NCI-H128 (cell line): ENCODE data around the gene ILDR2.
A peak's percentile ranks its signal among the peaks of the same experiment; 100 is the strongest.

Experiments
- DNase-seq: peaks from one replicate; lab custom pipeline; 2025; ENCODE audit not compliant: unreplicated experiment; lab: John Stamatoyannopoulos, UW

Gene ILDR2, protein sequence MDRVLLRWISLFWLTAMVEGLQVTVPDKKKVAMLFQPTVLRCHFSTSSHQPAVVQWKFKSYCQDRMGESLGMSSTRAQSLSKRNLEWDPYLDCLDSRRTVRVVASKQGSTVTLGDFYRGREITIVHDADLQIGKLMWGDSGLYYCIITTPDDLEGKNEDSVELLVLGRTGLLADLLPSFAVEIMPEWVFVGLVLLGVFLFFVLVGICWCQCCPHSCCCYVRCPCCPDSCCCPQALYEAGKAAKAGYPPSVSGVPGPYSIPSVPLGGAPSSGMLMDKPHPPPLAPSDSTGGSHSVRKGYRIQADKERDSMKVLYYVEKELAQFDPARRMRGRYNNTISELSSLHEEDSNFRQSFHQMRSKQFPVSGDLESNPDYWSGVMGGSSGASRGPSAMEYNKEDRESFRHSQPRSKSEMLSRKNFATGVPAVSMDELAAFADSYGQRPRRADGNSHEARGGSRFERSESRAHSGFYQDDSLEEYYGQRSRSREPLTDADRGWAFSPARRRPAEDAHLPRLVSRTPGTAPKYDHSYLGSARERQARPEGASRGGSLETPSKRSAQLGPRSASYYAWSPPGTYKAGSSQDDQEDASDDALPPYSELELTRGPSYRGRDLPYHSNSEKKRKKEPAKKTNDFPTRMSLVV

DNA sequence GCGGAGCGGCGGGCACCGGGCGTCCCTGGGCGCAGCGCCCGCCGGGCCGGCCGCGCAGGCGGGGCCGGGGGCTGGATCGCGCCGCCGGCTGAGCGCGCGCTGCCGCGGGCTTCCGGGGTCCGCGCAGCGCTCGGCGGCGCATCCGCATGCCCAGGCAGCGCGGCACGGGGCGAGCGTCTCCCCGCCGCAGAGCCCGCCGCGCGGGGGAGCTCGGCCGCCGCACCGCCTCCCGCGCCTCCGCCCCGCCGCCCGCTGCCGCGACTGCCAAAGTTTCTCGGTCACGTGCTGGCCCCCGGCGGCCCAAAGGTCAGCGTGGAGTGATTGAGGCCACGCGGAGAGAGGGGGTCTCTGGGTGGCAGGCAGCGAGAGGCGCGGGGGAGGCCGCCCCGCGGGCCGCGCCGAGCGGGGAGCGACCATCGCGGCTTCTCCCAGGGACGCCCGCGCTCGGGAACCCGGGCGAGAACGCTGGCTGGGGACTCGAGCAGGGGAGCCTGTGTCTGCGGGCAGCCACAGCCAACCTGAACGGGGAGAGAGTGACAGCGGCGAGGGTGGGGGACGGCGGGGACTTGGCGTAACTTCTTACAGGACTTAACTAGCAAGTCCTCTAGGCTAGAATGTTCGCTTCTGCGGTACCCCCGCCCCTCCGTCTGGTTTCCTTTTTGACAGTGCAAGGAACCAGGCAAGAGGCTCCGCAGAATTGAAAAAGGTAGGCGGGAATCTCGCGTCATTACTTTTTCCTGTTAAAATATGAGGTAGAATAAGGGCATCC is at the start of gene ILDR2:
ILDR2 (minus strand) TSS at position 180 of the 769 bp plus-strand sequence. CDS start 272 bp downstream, outside the sequence.
- DNase-seq, result no peak

- DNase-seq, result no peak
Measured at GRCh38 chr1:167022384-167022783, 47.0 kb upstream of the ILDR2 start.

- no peak for DNase-seq
Measured at GRCh38 chr1:167016100-167016750, 40.9 kb upstream of the ILDR2 start.

DNA sequence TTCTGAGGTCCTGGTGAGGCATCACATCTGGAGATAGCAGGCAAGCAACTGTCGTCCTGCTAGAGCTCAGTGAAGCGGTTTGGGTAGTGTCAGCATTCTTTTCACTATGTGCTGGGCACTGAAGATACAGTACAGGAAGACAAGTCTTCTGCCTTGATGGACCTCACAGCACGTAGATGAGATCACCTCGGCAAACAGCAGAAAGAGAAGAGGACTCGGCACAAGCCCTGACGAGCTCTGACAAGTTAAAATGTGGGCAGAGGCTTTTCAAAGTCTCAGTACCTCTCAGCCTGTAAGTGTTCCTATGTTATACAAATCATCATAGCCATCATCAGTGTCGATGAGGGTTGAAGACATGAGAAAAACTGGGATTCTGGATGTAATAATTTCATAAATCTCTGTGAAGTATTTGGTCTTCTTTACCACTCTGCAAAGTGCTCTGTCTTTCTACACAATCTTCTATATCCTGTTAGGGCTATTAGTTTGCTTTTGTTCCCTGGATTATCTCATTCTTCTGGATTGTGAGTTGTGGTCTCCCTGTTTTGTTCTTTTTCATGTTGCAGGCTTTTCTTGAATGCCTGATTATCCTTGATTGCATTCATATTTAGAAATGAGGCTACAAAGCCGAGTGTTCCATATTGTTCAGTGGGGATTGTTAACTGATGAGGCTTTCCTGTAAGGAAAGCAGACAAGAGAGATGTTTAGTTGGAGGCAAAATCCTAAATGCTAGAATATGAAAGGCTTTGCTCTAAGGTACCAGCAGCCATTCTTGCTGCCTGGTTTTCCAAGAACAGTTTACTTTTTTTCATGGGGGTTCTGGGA is 38.0 kb upstream of the ILDR2 start:
- no peak for DNase-seq

DNA sequence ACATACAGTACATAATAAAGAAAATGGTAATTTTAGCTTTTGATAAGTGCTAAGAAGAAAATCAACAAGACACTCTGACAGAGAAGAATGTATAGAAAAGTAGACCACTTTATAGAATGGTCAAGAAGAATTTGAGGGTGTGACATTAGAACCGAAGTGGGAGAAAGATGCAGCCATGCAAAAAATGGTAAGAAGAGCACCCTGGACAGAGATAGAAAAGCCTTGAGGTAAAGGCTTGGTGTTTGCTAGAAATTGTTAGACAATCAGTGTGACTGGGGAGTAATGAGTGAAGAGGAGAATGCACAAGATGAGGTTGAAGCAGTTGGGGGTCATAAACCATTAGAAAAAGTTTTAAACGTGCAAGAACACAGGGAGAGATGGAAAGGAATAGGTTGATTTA is 37.2 kb upstream of the ILDR2 start:
- no peak for DNase-seq

DNA sequence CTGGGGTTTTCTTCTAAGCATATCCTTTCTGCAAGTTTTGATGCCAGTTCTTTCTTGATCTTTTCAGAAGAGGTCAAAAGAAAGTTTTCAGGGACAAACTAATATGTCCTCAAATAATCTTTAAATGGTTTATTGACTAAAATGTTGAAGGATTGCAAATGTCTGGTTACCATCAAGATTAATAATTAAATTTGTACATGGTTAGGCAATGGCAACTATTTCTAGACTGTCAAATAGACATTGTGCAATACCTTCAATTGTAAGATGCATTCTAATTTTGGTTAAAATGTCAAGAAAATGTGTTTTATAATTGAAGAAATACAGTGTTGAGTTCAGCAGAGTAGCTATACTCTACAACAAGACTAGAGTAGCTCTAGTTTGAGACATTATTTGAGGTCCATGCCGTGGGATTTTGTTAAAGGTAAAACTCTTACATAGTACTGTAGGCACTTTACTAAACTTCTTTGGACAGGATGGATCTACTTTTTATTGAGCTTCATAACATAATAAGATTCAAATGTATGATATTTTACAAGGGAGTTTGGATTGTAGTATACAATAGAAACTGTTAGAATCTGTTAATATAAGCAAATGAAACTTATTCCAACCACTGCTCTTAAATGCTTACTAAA is 36.3 kb upstream of the ILDR2 start:
- DNase-seq, result no peak

DNA sequence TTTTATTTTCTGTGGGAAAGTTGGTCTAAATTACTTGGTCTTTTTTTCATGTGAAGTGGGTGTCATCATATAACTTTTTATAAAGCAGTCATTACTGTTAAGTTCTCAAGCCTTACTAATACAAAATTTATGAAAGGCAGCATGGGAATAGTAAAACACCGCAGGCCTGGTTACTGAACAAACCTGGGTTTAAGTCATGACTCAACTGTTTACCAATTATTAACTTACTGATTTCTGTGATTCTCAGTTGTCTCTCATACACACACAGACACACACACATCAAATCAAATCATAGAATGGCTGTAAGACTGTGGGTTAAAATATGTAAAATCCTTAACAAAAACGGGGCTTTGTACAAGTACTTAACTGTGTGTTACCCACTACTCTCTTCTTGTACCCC is 28.4 kb upstream of the ILDR2 start:
- no peak for DNase-seq

- no peak for DNase-seq
Measured at GRCh38 chr1:167002354-167002753, 27.0 kb upstream of the ILDR2 start.

GRCh38 chr1:167000546-167000945 is 25.2 kb upstream of the ILDR2 start:
- DNase-seq, result no peak

GRCh38 chr1:166999500-167000055 is 24.2 kb upstream of the ILDR2 start:
- DNase-seq, result no peak

DNA sequence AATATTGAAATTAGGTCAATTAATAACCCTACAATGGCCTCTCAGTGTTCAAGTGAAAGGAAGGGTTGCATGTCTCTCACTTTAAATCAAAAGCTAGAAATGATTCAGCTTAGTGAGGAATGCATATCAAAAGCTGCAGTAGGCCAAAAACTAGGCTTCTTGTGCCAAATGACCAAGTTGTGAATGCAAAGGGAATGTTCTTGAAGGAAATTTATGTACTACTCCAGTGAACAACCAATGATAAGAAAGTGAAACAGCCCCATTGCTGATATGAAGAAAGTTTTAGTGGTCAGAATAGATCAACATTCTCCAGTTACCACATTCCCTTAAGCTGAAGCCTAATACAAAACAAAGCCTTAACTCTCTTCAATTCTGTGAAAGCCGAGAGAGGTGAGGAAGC is 23.7 kb upstream of the ILDR2 start:
- DNase-seq, result no peak

GRCh38 chr1:166988974-166989515 is 13.7 kb upstream of the ILDR2 start, which contains the start of gene MAEL:
TSS of gene MAEL (plus strand) at chr1:166989280. CDS start at chr1:166989353, 73 bp downstream.
- DNase-seq, result no peak

DNA sequence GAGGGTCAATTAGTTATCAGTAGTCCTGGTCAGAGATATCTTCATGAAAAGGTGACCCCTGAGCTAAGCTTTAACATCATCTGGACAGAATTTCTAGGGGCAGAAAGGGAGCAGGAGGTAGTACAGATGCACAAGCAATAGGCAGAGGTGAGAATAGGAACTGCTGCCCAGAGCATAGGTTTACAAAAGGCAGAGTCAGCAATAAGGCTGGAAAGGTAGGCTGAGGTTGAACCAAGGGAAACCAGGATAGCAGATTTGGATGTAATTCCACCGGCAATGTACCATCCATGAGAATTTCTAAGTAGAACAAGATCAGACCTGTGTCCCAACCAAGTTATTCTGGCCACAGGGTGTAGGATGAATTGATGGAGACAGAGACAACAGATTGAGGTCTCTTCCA is 6.2 kb upstream of the ILDR2 start:
- DNase-seq, result no peak

- no peak for DNase-seq
Measured at GRCh38 chr1:166980818-166981217, 5.5 kb upstream of the ILDR2 start.

DNA sequence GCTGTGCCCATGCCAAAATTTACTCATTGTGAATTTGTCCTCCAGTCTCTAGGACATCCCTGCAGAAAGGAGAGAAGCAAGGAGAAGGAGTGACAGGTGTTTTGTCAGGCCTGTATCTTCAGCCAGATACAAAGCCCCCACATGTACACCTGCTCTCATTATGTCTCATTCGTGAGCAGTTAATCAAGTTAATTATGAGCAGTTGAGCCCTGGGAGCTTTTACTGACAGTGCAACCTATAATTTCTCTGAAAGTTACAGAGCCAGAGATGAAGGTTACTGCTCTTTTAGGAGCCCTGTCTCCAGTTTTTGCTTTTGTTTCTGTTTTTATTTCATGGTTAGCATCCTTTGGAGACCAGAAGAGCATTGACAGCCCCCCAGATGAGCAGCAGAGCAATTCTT is 5.0 kb upstream of the ILDR2 start:
- no peak for DNase-seq

DNA sequence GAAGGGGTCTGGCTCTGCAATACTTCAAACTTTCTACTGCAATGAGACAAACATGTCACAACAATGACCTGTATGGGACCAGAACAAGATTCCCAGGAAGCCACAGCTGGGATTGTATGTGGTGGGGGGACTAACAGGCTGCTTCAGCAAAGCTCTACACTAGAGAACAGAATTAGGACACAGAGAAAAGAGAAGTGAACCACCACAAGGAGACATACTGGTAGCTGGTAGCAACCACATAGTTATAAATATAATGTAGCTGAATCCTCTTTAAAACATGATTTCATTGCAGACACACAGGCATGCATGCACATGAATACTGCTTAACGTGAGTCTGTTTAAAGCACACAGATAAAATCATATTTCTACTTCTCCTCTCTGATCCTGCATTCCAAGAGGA is 3.5 kb upstream of the ILDR2 start:
- no peak for DNase-seq

DNA sequence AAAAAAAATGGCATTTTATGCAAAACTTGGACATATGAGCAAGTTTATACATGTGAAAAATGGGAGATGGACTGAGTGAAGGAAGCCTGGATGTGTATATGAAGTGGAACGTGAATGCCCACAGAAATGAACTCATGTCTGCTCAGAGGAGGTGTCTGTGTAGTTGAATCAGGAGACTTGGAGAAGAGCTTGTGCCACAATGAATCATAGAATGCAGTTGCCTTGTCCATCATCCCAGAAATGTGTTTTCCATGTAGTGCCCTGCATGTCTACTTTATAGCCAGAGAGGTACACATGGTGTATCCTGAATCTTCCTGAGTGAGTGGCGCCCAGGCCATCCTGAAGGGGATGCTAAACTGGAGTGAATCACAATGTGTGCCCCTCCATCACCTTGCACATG is 2.6 kb upstream of the ILDR2 start:
- no peak for DNase-seq

DNA sequence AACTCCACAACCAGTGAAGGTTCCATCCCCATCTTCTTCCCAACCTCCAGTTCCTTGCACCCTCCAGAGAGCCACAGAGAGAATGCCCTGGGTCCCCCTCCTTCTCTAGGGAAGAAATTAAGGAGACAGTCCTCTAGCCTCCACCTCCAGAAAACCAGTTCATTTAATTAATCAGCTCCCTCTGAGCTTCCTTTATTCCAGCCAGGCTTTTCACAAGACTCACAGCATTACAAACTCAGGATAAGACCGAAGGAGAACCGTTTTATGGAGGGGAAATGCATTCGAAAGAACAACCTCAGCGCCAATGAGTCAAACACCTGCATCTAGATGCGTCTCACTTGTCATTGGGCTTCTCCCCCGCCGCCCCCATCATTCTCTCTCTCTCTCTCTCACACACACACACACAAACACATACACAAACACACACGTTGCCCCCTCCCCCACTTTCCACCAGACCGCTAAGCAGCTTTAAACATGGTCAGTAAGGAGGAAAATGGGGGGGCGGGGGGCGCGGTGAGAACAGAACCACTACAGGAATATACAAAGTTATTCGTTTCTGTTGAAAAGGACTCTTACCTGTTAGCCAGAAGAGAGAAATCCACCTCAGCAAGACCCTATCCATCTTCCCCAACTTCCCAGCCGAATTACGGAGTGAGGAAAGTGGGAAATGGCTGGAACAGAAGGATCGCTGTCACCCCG is 544 bp downstream of the ILDR2 start:
- DNase-seq, result no peak

DNA sequence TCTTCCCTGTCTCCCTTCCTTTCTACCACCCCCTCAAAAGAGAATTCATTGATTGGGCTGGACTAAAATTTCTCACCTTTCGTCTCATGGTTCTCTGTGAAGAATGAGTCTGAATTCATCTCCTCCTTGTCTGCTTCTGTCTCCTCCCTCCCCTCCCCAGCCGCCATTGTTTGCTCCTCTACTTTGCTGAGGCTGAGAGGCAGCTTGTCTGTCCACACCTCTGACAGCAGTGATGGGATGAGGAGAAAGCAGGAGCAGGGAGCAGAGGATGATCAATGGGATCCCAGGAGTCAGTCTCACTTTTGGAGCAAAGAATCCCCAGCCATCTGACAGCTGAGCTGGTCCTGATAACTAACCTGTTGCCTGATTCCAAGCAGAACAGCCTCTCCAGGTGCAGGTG is 2.5 kb downstream of the ILDR2 start:
- DNase-seq, result peak; percentile 30
